Karpas-422 (cell line): ENCODE data around the gene MCM6. TPM values are rescaled to one million over a fixed set of nuclear protein-coding genes. Genes with fewer than 3 reads are reported as not detected.

Experiments used
- DNase-seq: peaks from one replicate; pipeline ENCODE4 v3.0.0-alpha.2; 2015
- H2AFZ ChIP-seq: fragments of 200-600 bp; sonication (generic); 2 replicates; pipeline ENCODE4 v1.6.1; 2014; ENCODE audit warnings: antibody characterized with exemption, low read length, mixed read lengths
- H3K27ac ChIP-seq: fragments of 200-600 bp; sonication (generic); 2 replicates; pipeline ENCODE4 v1.5.1; 2014; ENCODE audit warnings: mild to moderate bottlenecking, low read length, moderate library complexity
- H3K27me3 ChIP-seq: fragments of 200-600 bp; sonication (generic); 2 replicates; pipeline ENCODE4 v1.6.1; 2014; ENCODE audit warnings: low read length, mixed read lengths
- H3K36me3 ChIP-seq: fragments of 200-600 bp; sonication (generic); 2 replicates; pipeline ENCODE4 v1.6.1; 2014; ENCODE audit warnings: low read length, mixed read lengths; ENCODE audit not compliant: insufficient read depth
- H3K4me1 ChIP-seq: fragments of 200-600 bp; sonication (generic); 2 replicates; pipeline ENCODE4 v1.6.1; 2014; ENCODE audit warnings: mild to moderate bottlenecking, low read length, mixed read lengths
- H3K4me2 ChIP-seq: fragments of 200-600 bp; sonication (generic); 2 replicates; pipeline ENCODE4 v1.6.1; 2014; ENCODE audit warnings: low read length, low read depth, mild to moderate bottlenecking; ENCODE audit not compliant: poor library complexity, severe bottlenecking
- H3K4me3 ChIP-seq: fragments of 200-600 bp; sonication (generic); 2 replicates; pipeline ENCODE4 v1.5.1; 2014; ENCODE audit warnings: mild to moderate bottlenecking, antibody characterized with exemption, low read length, mixed read lengths
- H3K79me2 ChIP-seq: fragments of 200-600 bp; sonication (generic); 2 replicates; pipeline ENCODE4 v1.6.1; 2014; ENCODE audit warnings: mild to moderate bottlenecking, low read length, mixed read lengths
- H3K9ac ChIP-seq: fragments of 200-600 bp; sonication (generic); 2 replicates; pipeline ENCODE4 v1.6.0; 2014; ENCODE audit warnings: low read length
- H3K9me2 ChIP-seq: fragments of 200-600 bp; sonication (generic), shearing (Covaris generic); replicated peaks from 2 replicates; pipeline ENCODE4 v1.6.0; 2014; ENCODE audit warnings: mild to moderate bottlenecking, low read length, moderate library complexity; ENCODE audit not compliant: insufficient read depth
- H3K9me3 ChIP-seq: fragments of 300-700, 200-600 bp; sonication (generic); 2 replicates; pipeline ENCODE4 v1.6.1; 2014; ENCODE audit warnings: low read length, mixed read lengths
- H4K20me1 ChIP-seq: fragments of 200-600 bp; sonication (generic); 2 replicates; pipeline ENCODE4 v1.6.1; 2014; ENCODE audit warnings: mild to moderate bottlenecking, antibody characterized with exemption, low read length, low read depth; ENCODE audit not compliant: insufficient read depth
- total RNA-seq: library from RNA; depleted of rRNA; stranded (reverse); fragments of >200 nt; shearing (Covaris generic); gene quantifications from 2 replicates; pipeline ENCODE4 v1.2.3, GENCODE V29; 2014; ENCODE audit warnings: low replicate concordance; rRNA removed

Gene MCM6
- 35.4 and 48.3 TPM in 2 replicates for total RNA-seq

DNA sequence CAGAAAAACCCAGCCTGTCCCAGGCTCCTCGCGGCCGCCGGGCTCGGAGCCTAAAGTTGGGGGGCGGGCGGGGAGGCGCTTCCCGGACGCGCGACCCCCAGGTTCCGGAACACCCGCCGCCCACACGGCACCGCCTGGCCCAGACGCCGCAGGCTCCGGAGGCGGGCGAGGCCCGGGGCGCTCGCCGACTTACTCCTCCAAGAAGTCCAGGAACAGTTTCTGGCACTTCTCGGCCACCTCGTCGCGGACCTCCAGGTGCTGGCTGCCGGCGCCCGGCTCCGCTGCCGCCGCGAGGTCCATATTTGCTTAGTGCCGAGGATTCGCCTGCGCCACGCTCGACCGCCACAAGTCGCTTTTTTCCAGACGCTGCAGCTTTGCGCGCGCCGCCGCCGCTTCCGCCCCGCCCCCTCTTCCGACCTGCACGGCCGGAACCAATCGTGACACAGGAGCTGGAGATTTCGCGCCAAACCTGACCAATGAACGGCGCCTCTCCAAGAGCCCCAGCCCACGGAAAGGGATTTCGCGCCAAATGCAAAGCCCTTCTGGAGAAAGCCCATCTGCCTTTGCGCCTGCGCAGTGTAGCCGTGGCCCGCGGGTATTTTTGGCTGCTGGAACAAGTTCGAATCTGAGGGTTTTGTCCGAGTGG, at the start of gene MCM6:
TSS of gene MCM6 (minus strand) at position 378 of the 646 bp plus-strand sequence. CDS start at position 300, 78 bp downstream.
- peak within 1 kb of the TSS; percentile 91 for H3K4me3 ChIP-seq
- H3K9ac ChIP-seq, result peak within 1 kb of the TSS; percentile 83
- no peaks in the 10 kb centered on the region for H3K27me3 ChIP-seq
- peak within 1 kb of the TSS; percentile 96 for H2AFZ ChIP-seq
- H3K36me3 ChIP-seq, result peaks cover 26% of the 10 kb centered on the region
- H3K9me3 ChIP-seq, result no peaks in the 10 kb centered on the region
- peak within 1 kb of the TSS; percentile 97 for H3K4me2 ChIP-seq
- peaks cover 24% of the 10 kb centered on the region for H3K4me1 ChIP-seq
- DNase-seq, result peak; percentile 100
- no peaks in the 10 kb centered on the region for H3K9me2 ChIP-seq
- H3K27ac ChIP-seq, result peak within 1 kb of the TSS; percentile 73
- 0 out of 2 replicates have a peak, but pooled peaks cover 4% of the 10 kb centered on the region for H4K20me1 ChIP-seq
- H3K79me2 ChIP-seq, result peaks cover 46% of the 10 kb centered on the region

DNA sequence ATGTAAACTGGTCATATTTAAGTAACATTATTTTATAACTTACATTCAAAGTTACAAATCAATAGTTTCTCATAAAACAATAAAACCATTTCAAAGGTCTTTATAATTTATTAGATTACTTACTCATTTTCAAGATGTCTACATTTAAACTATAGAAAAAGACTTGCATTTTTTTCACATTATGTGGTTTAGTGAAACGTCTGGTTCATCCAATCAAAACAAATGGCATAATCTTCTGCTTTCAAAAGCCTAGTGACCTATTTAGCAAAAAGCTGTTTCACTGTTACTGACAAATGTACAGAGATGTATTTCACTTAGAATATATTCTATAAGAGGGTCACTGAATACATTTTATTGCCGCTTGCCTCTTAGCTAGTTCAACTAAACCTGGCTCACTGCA, 49.3 kb upstream of the MCM6 start:
- Histone ChIP-seq H3K4me2 (no peak overlapping the region), H3K36me3 (peaks cover 33% of the 10 kb centered on the region), H3K9ac (no peak overlapping the region), H3K9me3 (no peaks in the 10 kb centered on the region), H2AFZ (no peak overlapping the region), H3K27ac (no peak overlapping the region), H3K27me3 (no peaks in the 10 kb centered on the region), H3K4me1 (no peaks in the 10 kb centered on the region), H3K79me2 (no peaks in the 10 kb centered on the region; the same call in 1 of the 2 replicates), H3K4me3 (no peak overlapping the region), H3K9me2 (no peaks in the 10 kb centered on the region), H4K20me1 (no peaks in the 10 kb centered on the region)
- DNase-seq, result no peak

DNA sequence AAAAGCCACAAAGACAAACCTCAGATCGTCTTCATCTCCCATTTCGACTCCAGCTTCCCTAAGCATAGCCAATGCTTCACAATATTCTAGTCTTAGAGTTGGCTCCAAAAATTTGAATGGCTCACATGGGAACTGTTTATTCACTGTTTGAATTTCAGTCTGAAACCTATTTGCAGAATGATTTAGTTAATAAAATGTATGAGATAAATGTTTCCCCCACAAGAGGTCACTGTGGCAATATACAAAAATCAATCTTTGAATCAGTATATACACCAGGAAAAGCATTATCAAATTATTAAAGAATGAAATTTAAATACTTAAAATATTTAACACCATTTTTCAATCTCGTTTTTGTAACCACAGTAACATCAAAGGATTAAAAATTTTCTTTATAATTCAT, 40.0 kb upstream of the MCM6 start:
- DNase-seq, result peak; percentile 78

DNA sequence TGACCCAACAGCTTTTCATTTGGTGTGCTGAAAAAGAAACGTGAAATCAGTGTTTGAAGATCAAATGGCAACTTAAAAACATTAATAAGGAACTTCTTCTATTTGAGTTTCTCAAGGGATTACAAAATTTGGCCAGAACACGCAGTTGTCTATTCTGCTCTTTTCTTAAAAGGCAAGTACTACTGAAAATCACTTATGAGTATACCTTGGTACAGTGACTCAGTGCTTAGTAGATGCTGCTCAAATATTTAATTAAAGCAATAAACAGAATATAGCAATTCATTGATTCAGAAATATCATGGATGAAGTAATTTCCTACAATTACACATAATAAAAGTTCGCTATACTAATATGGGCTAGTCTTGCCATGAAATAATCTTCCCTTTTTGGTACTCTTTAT, 38.2 kb upstream of the MCM6 start:
- DNase-seq, result no peak
- no peaks in the 10 kb centered on the region for H3K9me3 ChIP-seq
- H3K4me1 ChIP-seq, result peaks cover 24% of the 10 kb centered on the region
- H3K27me3 ChIP-seq, result no peaks in the 10 kb centered on the region
- H3K79me2 ChIP-seq, result 0 out of 2 replicates have a peak, but pooled peaks cover 2% of the 10 kb centered on the region
- H3K4me2 ChIP-seq, result peak overlapping the region; percentile 16
- H3K36me3 ChIP-seq, result peaks cover 45% of the 10 kb centered on the region
- H4K20me1 ChIP-seq, result no peaks in the 10 kb centered on the region
- H3K9me2 ChIP-seq, result no peaks in the 10 kb centered on the region
- H2AFZ ChIP-seq, result no peak overlapping the region
- H3K4me3 ChIP-seq, result no peak overlapping the region
- no peak overlapping the region for H3K9ac ChIP-seq
- H3K27ac ChIP-seq, result peak overlapping the region; percentile 45

More for the DNA sequence above, 40.0 kb upstream of the MCM6 start:
- Histone ChIP-seq H2AFZ (no peak overlapping the region), H3K4me1 (peaks cover 24% of the 10 kb centered on the region), H4K20me1 (no peaks in the 10 kb centered on the region), H3K4me2 (no peak overlapping the region), H3K79me2 (0 out of 2 replicates have a peak, but pooled peaks cover 2% of the 10 kb centered on the region), H3K27me3 (no peaks in the 10 kb centered on the region), H3K9me3 (no peaks in the 10 kb centered on the region), H3K9ac (no peak overlapping the region), H3K27ac (0 out of 2 replicates have a peak overlapping the region, but pooled peaks have one; percentile 28), H3K9me2 (no peaks in the 10 kb centered on the region), H3K4me3 (no peak overlapping the region), H3K36me3 (peaks cover 40% of the 10 kb centered on the region; the same call in 1 of the 2 replicates)

DNA sequence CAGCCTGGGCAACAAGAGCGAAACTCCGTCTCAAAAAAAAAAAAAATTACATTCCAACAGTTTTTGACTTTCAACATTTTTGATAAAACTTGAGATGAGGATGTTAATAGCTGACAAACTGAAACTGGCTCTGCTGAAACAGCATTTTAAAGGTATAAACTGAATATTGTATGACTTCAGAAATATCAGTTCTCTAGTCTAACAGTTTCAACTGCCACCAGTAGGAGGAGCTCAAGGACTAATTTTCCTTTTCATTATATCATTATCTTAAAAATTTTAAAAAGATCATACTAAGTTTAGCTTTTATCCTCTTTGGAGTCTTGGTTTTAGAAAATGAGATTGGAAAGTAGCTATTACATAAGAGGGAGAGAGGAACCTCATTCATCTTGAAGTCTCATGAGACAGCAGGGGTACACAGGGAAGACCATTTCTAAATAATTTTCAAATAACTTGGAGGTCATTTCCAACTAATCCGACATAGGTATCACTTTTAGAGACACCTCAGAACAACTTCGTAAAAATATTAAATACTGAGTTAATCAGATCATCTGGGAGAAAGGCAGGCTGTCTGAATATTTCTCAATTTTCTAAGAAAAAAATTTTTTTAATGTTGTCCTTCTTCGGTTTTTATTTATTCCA, 37.6 kb upstream of the MCM6 start:
- peaks cover 24% of the 10 kb centered on the region for H3K4me1 ChIP-seq
- peak overlapping the region; percentile 45 for H3K27ac ChIP-seq
- H3K27me3 ChIP-seq, result no peaks in the 10 kb centered on the region
- peak; percentile 88 for DNase-seq
- H3K36me3 ChIP-seq, result peaks cover 49% of the 10 kb centered on the region
- no peak overlapping the region for H2AFZ ChIP-seq
- H4K20me1 ChIP-seq, result no peaks in the 10 kb centered on the region
- 0 out of 2 replicates have a peak, but pooled peaks cover 2% of the 10 kb centered on the region for H3K79me2 ChIP-seq
- H3K9ac ChIP-seq, result no peak overlapping the region
- H3K9me2 ChIP-seq, result no peaks in the 10 kb centered on the region
- H3K9me3 ChIP-seq, result no peaks in the 10 kb centered on the region
- H3K4me2 ChIP-seq, result peak overlapping the region; percentile 16
- H3K4me3 ChIP-seq, result no peak overlapping the region

DNA sequence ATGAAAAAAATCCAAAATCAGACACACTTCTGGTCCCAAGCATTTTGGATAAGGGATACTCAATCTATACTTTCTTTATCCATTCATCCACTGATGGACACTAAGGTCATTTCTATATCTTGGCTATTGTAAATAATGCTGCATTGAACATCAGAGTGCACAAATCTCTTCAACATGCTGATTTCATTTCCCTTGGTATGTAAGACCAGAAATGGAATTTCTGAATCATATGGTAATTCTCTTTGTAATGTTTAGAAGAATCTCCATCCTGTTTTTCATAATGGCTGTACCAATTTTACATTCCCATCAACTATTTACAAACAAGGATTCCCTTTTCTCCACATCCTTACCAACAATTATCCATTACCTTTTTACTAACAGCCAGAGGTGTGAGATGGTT, 33.7 kb upstream of the MCM6 start:
- H3K27ac ChIP-seq, result no peak overlapping the region
- no peaks in the 10 kb centered on the region for H3K79me2 ChIP-seq
- no peak overlapping the region for H3K4me2 ChIP-seq
- no peak overlapping the region for H3K9ac ChIP-seq
- peaks cover 78% of the 10 kb centered on the region for H3K36me3 ChIP-seq
- no peaks in the 10 kb centered on the region for H3K27me3 ChIP-seq
- H3K9me3 ChIP-seq, result no peaks in the 10 kb centered on the region
- H2AFZ ChIP-seq, result no peak overlapping the region
- H4K20me1 ChIP-seq, result no peaks in the 10 kb centered on the region
- no peak for DNase-seq
- peaks cover 24% of the 10 kb centered on the region for H3K4me1 ChIP-seq
- H3K9me2 ChIP-seq, result no peaks in the 10 kb centered on the region
- H3K4me3 ChIP-seq, result no peak overlapping the region

DNA sequence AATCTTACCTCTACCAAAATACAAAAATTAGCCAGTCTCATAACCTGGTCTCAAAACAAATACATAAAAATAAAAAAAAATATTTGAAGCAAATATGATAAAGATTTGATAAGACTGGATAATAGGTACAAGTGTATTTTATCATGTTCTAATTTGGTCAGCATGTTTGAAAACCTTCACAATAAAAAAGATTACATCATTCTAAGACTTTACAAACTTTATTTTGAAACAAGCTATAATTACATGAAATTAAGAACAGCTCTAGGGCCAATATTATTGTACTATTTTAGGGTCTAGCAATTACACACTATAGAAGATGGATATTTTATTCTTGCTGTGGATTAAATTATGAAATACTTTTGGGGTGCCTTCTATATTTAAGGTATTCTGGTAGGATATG, 29.4 kb upstream of the MCM6 start:
- Histone ChIP-seq H4K20me1 (no peaks in the 10 kb centered on the region), H2AFZ (no peak overlapping the region), H3K4me2 (no peak overlapping the region), H3K79me2 (no peaks in the 10 kb centered on the region), H3K27ac (no peak overlapping the region), H3K9ac (no peak overlapping the region), H3K36me3 (peaks cover 52% of the 10 kb centered on the region), H3K27me3 (no peaks in the 10 kb centered on the region), H3K9me2 (no peaks in the 10 kb centered on the region), H3K9me3 (no peaks in the 10 kb centered on the region), H3K4me3 (no peak overlapping the region), H3K4me1 (peaks cover 20% of the 10 kb centered on the region)
- DNase-seq, result no peak

DNA sequence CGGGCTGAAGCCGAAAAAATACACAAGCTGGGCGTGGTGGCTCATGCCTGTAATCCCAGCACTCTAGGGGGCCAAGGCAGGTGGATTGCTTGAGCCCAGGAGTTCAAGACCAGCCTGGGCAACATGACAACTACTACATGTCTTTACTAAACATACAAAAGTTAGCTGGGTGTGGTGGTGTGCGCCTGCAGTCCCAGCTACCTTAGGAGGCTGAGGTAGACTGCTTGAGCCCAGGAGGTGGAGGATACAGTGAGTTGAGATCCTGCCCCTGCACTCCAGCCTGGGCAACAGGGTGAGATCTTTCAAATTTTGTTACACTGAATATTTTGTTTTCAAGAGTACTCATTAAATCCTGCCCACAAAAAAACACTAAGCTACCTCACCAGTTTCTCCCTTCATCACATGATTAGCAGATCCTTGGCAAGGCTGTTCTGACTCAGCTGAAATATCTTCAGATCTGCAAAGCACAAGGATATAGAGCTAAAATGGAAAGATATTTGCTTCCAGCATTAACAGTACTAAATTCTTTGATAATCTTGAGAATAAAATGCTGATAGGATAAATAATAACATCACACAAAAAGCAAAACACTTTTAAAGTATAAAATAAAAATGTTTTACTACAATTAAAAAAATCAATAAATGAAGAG, 28.2 kb upstream of the MCM6 start:
- H3K27ac ChIP-seq, result no peak overlapping the region
- no peak overlapping the region for H3K4me2 ChIP-seq
- DNase-seq, result no peak
- H3K4me3 ChIP-seq, result no peak overlapping the region
- H3K9me3 ChIP-seq, result no peaks in the 10 kb centered on the region
- H3K27me3 ChIP-seq, result no peaks in the 10 kb centered on the region
- H3K79me2 ChIP-seq, result no peaks in the 10 kb centered on the region
- peaks cover 32% of the 10 kb centered on the region for H3K4me1 ChIP-seq
- H2AFZ ChIP-seq, result no peak overlapping the region
- H4K20me1 ChIP-seq, result no peaks in the 10 kb centered on the region
- no peak overlapping the region for H3K9ac ChIP-seq
- H3K9me2 ChIP-seq, result no peaks in the 10 kb centered on the region
- H3K36me3 ChIP-seq, result peaks cover 40% of the 10 kb centered on the region
